ENCODE results near the gene CRIP1. TPM values are rescaled to one million over a fixed set of nuclear protein-coding genes. Genes with fewer than 3 reads are reported as not detected.

The CRIP1 gene
- total RNA-seq, 4 donors from 2014 or later, result 26.4 to 77.8 (median 33.5) TPM

DNA sequence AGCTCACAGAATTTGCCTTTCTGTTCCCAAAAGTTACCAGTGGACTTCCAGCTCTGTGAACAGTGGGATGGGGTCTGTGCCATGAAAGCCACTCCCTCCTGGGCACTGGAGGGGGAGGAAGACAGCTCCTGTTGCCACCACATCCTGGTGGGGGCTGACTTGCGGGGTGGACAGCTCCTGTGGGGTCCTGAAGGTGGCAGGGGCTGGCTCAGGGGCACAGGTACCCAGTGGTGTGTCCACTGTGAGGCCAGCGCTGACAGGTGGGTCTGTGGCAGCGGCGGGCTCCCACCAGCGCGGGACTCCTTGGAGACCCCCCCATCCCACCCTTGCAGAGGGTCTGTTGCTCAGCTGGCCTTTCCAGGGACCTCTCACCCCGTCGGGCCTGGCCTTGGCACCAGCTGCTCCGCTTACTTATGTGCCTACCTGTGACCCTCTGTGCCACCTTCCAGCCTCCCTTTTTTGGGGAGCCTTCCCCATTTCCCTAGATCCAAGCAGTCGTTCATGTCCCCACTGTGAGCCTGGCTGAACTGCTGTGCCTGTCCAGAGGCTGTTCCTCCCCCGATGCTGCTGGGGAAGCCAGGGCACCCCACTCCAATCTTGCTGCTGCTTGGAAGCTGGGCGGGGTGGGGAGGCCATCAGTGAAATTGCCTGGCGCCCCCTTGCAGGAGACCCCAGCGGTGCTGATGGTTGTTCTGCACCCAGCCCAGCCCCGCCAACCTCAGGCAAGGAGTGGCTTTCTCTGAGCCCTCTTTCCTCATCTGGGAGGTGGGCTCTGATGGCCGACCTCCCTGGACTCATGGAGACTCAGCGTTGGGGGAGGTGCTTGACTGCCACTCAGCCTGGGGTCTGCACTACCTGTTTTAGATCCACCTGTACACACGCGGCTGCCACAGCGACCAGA is 6.5 kb downstream of the CRIP1 start:
- Histone ChIP-seq H3K27me3 (no peaks in the 10 kb centered on the region), H3K4me1 (peaks cover 0 to 42% (median 23%) of the 10 kb centered on the region in 4 donors), H3K36me3 (peaks cover 0 to 21% (median 0%) of the 10 kb centered on the region in 3 donors), H3K27ac (no peak overlapping the region), H3K4me3 (no peak overlapping the region), H3K9me3 (no peaks in the 10 kb centered on the region)
- TF ChIP-seq, protein P1, sequence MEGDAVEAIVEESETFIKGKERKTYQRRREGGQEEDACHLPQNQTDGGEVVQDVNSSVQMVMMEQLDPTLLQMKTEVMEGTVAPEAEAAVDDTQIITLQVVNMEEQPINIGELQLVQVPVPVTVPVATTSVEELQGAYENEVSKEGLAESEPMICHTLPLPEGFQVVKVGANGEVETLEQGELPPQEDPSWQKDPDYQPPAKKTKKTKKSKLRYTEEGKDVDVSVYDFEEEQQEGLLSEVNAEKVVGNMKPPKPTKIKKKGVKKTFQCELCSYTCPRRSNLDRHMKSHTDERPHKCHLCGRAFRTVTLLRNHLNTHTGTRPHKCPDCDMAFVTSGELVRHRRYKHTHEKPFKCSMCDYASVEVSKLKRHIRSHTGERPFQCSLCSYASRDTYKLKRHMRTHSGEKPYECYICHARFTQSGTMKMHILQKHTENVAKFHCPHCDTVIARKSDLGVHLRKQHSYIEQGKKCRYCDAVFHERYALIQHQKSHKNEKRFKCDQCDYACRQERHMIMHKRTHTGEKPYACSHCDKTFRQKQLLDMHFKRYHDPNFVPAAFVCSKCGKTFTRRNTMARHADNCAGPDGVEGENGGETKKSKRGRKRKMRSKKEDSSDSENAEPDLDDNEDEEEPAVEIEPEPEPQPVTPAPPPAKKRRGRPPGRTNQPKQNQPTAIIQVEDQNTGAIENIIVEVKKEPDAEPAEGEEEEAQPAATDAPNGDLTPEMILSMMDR (IDR thresholded peaks at IDR 0.05), result no peak
- no peak for TF ChIP-seq POLR2A (IDR thresholded peaks at IDR 0.05)
- no peak for TF ChIP-seq EP300 (IDR thresholded peaks at IDR 0.05)
- peak in 1 of 2 donors; percentile 13 for DNase-seq (ENCODE audit: low spot score in 2 of 2)
- 85 to 88% methylated on average over 18 to 20 of the region's 20 CpGs for WGBS, 2 donors

DNA sequence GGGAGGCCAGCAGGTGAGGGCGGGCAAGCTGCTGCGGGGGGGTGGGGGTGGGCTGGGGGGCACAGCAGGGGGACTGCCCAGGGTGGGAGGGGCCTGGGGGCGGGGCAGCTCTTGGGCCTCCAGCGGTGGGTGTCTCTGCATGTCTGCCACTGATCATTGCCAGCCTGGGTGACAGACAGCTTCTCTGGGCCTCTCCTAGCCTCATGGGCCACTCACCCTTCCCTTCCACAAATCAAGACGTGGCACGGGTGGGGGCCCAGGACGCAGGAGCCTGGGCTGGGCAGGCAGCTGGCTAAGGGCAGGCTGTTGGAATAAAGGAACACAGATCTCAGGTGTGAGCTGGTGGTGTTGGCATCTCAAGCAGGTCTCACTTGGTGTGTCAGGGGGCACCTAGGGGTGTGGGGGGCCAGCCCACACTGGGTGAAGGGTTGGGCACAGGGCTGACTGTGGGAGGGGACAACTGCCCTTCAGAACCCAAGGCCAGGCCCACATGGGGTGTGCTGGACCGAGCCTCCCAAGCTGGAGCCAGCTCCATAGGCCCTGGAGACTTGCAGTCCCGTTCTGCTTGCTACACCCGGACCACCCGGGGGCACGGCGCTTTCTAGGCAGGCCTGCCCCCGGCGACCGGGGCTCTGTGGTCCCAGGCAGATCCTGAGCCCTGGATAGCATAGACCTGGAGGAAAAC is 7.4 kb downstream of the CRIP1 start:
- no peak for TF ChIP-seq EP300 (IDR thresholded peaks at IDR 0.05)
- Histone ChIP-seq H3K4me1 (peaks cover 0 to 42% (median 19%) of the 10 kb centered on the region in 4 donors), H3K9me3 (no peaks in the 10 kb centered on the region), H3K4me3 (no peak overlapping the region), H3K27me3 (no peaks in the 10 kb centered on the region), H3K27ac (no peak overlapping the region), H3K36me3 (peaks cover 0 to 24% (median 0%) of the 10 kb centered on the region in 3 donors)
- 87 to 89% methylated on average over 6 to 10 of the region's 16 CpGs for WGBS, 2 donors
- no peak for DNase-seq (ENCODE audit: low spot score in 2 of 2)

DNA sequence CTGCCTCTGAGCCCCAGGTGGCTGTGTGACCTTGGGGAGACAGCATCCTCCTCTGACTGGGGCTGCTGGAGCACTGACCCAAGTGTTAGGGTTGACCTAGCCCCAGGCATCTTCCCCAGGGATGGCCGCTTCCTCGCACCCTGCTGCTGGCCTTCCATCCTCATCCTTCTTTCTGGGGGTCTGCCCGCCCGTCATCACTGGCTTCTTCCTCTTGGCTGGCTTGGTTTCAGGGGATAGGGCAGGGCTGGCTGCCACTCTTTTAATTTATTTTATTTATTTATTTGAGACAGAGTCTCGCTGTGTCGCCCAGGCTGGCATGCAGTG is 7.9 kb downstream of the CRIP1 start:
- WGBS, 2 donors, result 93 to 96% methylated on average over 6 of the region's 6 CpGs
- TF ChIP-seq EP300 (IDR thresholded peaks at IDR 0.05), result no peak
- TF ChIP-seq POLR2A (IDR thresholded peaks at IDR 0.05), result no peak
- TF ChIP-seq, protein P1 (IDR thresholded peaks at IDR 0.05), result no peak
- DNase-seq (ENCODE audit: low spot score in 2 of 2), result no peak

DNA sequence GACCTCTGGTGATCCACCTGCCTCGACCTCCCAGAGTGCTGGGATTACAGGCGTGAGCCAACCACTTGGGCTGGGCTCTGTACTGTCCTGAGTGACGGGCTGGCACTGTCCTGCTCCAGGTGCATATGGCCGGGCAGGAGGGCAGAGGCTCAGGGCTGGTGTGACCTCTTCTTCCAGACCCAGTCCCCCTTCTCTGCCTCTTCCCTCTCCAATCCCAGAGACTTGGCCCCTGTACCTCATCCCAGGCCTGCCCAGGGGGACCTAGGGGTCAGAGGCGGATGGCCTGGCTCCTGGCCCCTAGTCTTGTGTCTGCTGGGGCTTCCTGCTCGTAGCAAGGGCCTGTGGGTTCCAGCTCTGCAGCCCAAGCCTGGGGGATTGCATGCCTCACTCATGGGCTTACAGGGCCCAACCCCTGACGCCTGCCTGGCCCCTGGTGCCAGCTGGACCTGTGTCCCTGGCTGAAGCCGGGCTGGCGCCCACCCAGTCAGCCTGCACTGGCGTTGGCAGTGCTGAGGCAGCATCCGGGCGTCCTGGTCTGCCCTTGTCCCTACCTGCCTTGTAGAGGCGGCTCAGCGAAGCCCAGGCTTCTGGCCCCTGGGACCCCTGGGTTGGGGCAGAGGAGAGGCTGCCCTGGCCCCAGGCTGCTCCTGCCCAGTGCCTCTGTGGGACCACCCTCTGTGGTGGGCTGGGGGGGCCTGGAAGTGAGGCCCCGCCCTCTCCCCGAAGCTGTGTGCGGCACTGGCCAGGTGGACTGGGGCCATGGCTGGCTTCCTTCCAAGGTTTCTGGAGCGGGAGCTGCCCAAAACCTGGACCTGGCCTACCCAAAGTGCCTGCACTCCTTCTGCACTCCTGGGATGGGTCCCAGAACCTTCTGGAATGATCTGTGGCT is 8.7 kb downstream of the CRIP1 start:
- peaks cover 0 to 24% (median 0%) of the 10 kb centered on the region in 3 donors for H3K36me3 ChIP-seq
- no peaks in the 10 kb centered on the region for H3K27me3 ChIP-seq
- no peak overlapping the region for H3K4me3 ChIP-seq
- 78 to 79% methylated on average over 15 to 16 of the region's 18 CpGs for WGBS, 2 donors
- H3K9me3 ChIP-seq, result no peaks in the 10 kb centered on the region
- no peak overlapping the region for H3K27ac ChIP-seq
- DNase-seq (ENCODE audit: low spot score in 2 of 2), result peak in 1 of 2 donors; percentile 11
- TF ChIP-seq, protein P1 (IDR thresholded peaks at IDR 0.05), result no peak
- TF ChIP-seq POLR2A (IDR thresholded peaks at IDR 0.05), result no peak
- H3K4me1 ChIP-seq, result peaks cover 0 to 40% (median 10%) of the 10 kb centered on the region in 4 donors

More for the DNA sequence above, 7.9 kb downstream of the CRIP1 start:
- Histone ChIP-seq H3K27me3 (no peaks in the 10 kb centered on the region), H3K9me3 (no peaks in the 10 kb centered on the region), H3K27ac (no peak overlapping the region), H3K4me3 (no peak overlapping the region), H3K4me1 (peaks cover 0 to 42% (median 15%) of the 10 kb centered on the region in 4 donors), H3K36me3 (peaks cover 0 to 24% (median 0%) of the 10 kb centered on the region in 3 donors)

All from tibial nerve (tissue), 4 donors.